Stimulated activated CD4-positive, alpha-beta T cell treated with anti-CD3 and anti-CD28 coated beads, Interleukin-4, amount 100 ng/mL, for 1 hour (primary cell): Measurements from ENCODE around the gene ACBD6.

Experiments used
- DNase-seq: peaks from one replicate; pipeline ENCODE4 v3.0.0-alpha.2; 2020

Gene ACBD6

DNA sequence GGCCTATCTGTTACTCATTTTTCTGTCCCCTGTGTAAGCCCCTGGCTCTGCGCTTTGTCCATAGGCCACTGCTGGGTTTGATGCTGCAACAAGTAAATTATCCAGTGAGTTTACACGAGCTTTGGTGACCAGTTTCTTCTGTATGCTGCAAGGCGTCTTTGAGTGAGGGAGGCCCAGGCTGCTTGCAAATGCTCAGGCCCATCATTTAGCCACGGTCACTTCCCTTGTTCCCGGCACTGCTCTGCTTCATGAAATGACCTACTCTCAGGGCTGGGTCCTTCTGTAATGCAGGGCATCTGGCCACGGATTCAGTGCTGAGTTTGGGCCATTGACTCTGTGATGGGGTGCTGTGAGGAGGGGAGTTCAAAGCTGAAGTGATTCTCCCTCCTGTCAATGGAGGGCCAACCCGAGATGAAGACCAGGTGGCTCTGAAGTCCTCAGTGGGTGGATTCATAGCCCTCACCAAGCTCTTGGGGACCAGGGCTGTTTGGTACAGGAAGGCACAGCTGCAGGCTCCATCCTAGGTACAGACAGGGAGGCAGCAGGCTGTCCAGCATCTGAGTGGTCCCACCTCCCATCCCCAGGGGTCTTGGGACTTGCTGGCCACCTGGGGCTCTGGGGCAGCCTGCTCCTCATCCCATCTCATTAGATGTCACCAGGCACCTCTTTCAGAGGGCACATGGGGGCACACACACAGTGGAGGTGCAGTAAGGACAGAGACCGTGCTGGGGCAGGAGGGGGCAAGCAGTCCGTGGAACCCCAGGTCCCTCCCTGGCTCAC is 250.7 kb downstream of the ACBD6 start:
- no peak for DNase-seq

DNA sequence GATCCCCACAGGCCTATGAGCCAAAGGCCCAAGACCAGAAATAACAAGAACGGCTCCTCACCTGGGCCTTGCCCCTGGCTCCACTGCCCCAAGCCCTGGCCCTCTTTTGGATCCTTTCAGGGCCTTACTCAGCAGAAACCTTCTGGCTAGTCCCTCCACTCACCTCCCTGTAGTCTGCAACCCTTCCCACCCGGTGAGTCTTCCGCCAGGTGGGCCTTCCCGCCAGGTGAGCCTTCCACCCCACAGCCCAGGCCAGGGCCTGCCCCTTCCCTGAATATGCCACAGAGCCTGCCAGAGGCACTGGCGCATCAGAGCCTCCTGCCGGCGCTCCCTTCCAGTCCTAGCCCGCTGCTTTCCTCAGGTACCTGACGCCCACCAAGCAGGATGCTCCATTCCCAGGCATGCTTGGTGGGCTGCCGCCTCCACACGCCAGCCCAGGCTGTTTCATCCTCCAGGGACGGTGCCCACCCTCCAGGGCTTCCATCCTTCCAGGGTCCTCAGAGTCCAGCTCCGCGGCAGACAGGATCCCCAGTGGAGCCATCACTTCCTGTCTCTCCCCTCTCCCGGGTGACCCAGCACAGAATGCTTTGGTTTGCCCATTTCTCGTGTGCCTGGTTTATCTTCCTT is 251.4 kb downstream of the ACBD6 start:
- no peak for DNase-seq

- DNase-seq = no peak
Measured at GRCh38 chr1:180250499-180250770, 251.9 kb downstream of the ACBD6 start.

- no peak for DNase-seq
Measured at GRCh38 chr1:180249725-180250498, 252.5 kb downstream of the ACBD6 start.

GRCh38 chr1:180248731-180249681 is 253.4 kb downstream of the ACBD6 start:
- DNase-seq = no peak

DNA sequence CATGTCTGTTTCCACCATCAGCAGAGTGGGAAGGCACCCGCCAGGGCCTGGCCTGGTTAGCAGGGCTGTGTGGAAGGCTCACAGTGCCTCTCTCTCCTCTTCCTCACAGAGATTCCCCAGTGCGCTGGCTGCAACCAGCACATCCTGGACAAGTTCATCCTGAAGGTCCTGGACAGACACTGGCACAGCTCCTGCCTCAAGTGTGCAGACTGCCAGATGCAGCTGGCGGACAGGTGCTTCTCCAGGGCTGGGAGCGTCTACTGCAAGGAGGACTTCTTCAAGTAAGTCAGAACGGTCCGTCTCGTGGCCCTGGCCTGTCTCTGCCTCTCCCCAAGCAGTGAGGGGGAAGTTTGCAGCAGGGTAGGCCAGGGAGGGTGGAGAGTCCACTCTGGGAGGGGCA is 254.2 kb downstream of the ACBD6 start:
- DNase-seq = no peak

GRCh38 chr1:180247580-180247979 is 254.8 kb downstream of the ACBD6 start:
- no peak for DNase-seq

DNA sequence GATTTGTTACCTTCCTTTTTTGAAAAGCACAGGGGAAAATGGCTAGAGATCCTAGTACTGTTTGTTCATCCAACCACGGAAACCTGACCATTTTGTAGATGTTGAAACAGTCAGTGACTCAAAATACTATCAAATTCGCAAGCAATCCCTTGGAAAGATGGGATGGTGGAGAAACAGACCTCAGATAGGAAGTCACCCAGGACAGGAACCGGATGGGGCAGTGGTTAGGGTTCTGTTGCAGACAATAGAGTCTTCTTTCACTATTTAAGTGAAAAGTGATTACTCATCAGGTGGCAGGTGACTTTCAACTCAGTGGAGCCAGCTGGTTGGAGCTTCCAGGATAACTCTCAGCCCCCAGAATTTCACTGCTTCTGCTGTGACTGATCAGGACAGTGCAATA is 255.3 kb downstream of the ACBD6 start:
- no peak for DNase-seq

DNA sequence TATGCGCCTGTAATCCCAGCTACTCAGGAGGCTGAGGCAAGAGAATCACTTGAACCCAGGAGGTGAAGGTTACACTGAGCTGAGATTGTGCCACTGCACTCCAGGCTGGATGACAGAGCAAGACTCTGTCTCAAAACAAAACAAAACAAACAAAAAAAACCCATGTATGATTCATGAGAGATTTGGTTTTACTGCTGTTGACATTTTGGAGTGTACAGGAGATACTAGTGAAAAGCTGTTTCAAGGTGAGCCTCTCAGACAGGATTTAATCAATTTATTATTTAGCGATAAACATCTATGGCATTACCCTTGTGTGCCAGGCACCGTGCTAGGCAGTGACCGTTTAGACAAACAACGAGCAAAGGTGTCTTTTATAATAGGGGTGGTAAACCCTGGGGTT is 255.8 kb downstream of the ACBD6 start:
- DNase-seq = no peak

DNA sequence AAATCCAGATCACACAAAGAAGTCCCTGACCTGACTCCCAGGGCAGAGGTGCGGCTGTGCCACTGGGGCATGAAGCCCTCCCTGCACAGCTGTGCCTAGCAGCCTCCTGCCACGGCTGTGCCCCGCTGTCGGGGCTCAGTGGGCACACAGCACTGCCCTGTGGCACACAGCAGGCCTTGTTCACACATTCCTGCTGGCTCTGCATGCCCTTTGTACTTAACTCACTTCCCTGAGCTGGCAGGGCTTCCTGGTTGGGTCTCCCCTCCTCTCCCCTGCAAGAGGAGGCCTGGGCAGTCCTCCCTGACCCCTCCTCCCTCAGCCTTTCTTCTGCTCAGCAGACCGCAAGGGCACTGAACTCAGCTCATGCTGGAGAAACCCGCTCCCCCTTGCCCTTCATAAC is 257.5 kb downstream of the ACBD6 start:
- no peak for DNase-seq

DNA sequence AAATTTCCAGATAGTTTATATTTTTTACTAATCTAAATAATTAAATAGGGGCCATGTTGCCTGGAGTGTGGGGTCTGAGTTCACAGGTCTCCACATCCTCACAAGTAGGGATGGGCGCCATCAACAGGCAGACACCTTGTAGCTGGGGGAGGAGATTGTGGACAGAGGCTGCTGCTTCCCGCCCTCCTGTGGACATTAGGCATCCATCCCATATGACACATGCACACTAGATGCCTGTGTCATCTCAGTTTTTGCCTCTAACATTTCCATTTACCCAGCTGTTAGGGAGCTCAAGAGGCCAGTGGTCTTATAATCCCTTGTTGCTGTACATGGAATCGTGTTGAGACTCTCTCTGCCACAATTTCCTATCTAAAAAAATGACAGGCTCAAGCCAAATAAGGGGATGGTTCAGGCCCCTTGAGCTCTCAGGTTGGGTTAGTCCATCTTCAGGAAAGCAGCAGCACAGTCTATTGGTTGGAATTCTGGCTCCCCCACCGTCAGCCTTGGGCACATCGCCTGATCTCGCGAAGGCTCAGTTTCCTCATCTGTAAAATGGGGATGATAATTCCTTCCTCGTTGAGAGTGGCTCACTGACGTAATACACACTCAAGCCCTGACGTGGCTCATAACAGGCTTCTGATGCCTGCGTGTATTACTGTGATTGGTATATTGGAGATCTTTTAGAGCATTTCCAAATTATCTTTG is 258.7 kb downstream of the ACBD6 start:
- no peak for DNase-seq

DNA sequence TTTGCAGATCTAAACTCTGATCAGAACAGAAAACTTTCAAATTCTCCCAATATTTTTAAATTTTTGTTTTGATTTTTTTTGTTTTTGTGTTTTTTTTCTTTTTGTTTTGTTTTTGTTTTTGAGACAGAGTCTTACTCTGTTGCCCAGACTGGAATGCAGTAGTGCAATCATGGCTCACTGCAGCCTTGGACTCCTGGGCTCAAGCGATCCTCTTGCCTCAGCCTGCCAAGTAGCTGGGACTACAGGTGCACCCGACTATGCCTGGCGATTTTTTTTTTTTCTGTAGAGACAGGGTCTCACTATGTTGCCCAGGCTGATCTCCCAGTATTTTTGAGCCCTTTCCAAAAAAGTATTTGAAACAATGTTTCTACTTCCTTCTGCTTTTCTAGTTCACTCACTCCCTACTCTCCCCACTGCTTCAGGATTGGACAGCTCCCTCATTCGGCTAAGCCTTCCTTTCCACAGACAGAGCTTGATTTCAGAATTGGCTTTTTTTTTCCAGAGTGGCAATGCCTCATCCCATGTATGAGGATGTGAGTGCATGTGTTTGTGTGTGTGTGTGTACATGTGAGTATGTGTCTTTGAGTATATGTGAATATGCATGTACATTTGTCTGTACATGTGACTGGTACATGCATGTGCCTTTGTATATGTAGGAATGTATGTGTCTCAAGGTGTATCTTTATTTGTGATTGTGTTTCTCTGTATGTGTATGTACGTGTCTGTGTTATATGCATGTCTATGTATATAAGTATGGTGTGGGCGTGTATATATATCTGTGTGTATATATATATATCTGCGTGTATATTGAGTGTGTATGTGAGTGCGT is 260.4 kb downstream of the ACBD6 start:
- no peak for DNase-seq

GRCh38 chr1:180239145-180240096 is 263.0 kb downstream of the ACBD6 start:
- DNase-seq = no peak

DNA sequence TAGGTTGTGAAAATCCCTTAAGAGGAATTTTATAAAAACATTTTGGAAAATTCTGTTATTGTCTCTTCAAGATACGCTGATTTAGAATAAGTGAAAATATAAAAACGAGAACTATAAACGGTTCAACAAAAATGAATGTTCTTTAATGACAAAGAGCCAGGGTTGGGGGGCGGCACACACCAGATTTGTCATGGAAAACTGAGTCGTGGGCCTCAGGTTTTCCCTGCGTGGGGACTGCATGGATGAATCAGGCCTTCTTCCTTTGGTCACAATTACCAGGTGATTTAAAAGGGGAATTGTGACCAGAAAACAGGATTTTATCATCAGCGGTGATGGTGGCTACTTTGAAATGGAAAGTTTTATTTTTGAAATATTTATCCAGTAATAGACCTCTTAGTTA is 263.7 kb downstream of the ACBD6 start:
- DNase-seq = no peak
